OCI-LY7 (cell line): ENCODE results near the gene YBX1. TPM values are rescaled to one million over a fixed set of nuclear protein-coding genes. Genes with fewer than 3 reads are reported as not detected.
"Not testable (repeated sequence)": the region's sequence is repeated elsewhere in the genome, so short reads cannot be mapped to it uniquely, and the experiment has no call there.

Experiments
- BruUV-seq: library from RNA; stranded (reverse); fragments of 400-500 nt; replicated peaks from 2 replicates; lab custom pipeline; 2021; lab: Mats Ljungman, UMichigan
- CTCF ChIA-PET: fragments of 300-600 bp; sonication (Branson Sonifier 250); formaldehyde crosslinking; loops from one replicate; lab custom pipeline; 2022; ENCODE audit warnings: antibody characterized with exemption; ENCODE audit not compliant: unreplicated experiment; lab: Charles Lee
- POLR2A ChIA-PET: fragments of 300-600 bp; sonication (Branson Sonifier 250); formaldehyde crosslinking; loops from one replicate; lab custom pipeline; 2022; ENCODE audit warnings: antibody characterized with exemption; lab: Charles Lee
- DNase-seq: peaks from one replicate; pipeline ENCODE4 v3.0.0-alpha.2; 2015; ENCODE audit warnings: low spot score
- H2AFZ ChIP-seq: fragments of 200-600 bp; sonication (generic), shearing (Covaris generic); 2 replicates; pipeline ENCODE4 v1.6.1; 2014; ENCODE audit warnings: mild to moderate bottlenecking, antibody characterized with exemption, low read length, moderate library complexity
- H3K27ac ChIP-seq: fragments of 200-600 bp; sonication (generic); 2 replicates; pipeline ENCODE4 v1.5.1; 2014; ENCODE audit warnings: mixed run types, low read depth, mild to moderate bottlenecking, moderate library complexity, low read length, inconsistent platforms; ENCODE audit not compliant: poor library complexity, severe bottlenecking
- H3K36me3 ChIP-seq: fragments of 200-600 bp; sonication (generic); 2 replicates; pipeline ENCODE4 v1.6.1; 2014; ENCODE audit warnings: mild to moderate bottlenecking, antibody characterized with exemption, low read length, moderate library complexity, mixed read lengths; ENCODE audit not compliant: insufficient read depth
- H3K4me1 ChIP-seq: fragments of 200-600 bp; sonication (generic); 2 replicates; pipeline ENCODE4 v1.5.1; 2014; ENCODE audit warnings: mild to moderate bottlenecking, low read length; ENCODE audit not compliant: insufficient read depth, poor library complexity, severe bottlenecking
- H3K4me2 ChIP-seq: fragments of 200-600 bp; sonication (generic); 2 replicates; pipeline ENCODE4 v1.6.1; 2014; ENCODE audit warnings: mild to moderate bottlenecking, low read length
- H3K4me3 ChIP-seq: fragments of 200-600 bp; sonication (generic); 2 replicates; pipeline ENCODE4 v1.5.1; 2014; ENCODE audit warnings: mild to moderate bottlenecking, low read depth, low read length; ENCODE audit not compliant: poor library complexity, severe bottlenecking
- H3K79me2 ChIP-seq: fragments of 200-600 bp; sonication (generic); 2 replicates; pipeline ENCODE4 v1.6.1; 2016; ENCODE audit warnings: low read depth, mild to moderate bottlenecking, low read length, moderate library complexity, mixed read lengths; ENCODE audit not compliant: insufficient read depth
- H3K9me2 ChIP-seq: fragments of 200-600 bp; sonication (generic); 2 replicates; pipeline ENCODE4 v1.6.1; 2016; ENCODE audit warnings: mild to moderate bottlenecking, low read length, mixed read lengths; ENCODE audit not compliant: insufficient read depth
- H3K9me3 ChIP-seq: fragments of 200-600 bp; sonication (generic); 2 replicates; pipeline ENCODE4 v1.6.1; 2014; ENCODE audit warnings: mild to moderate bottlenecking, mixed run types, low read length, mixed read lengths
- H4K20me1 ChIP-seq: fragments of 200-600 bp; sonication (generic); 2 replicates; pipeline ENCODE4 v1.6.1; 2014; ENCODE audit warnings: mild to moderate bottlenecking, antibody characterized with exemption, low read length, moderate library complexity, mixed read lengths; ENCODE audit not compliant: insufficient read depth
- CTCF ChIP-seq: fragments of 200-600 bp; sonication (generic); conservative IDR thresholded peaks from 2 replicates; pipeline ENCODE4 v1.5.1; 2014; ENCODE audit warnings: mild to moderate bottlenecking, antibody characterized with exemption, low read length, moderate library complexity, mixed read lengths
- EZH2phosphoT487 ChIP-seq: fragments of 200-600 bp; sonication (generic); IDR thresholded peaks from 2 replicates; pipeline ENCODE4 v1.6.1; 2018; ENCODE audit warnings: low read depth, borderline replicate concordance, mild to moderate bottlenecking, mixed run types, antibody characterized with exemption, low read length, moderate library complexity, mixed read lengths
- intact Hi-C: fragments of 100-400 bp; cut with micrococcal nuclease; formaldehyde crosslinking; loops from one replicate; pipeline ENCODE4 v1.10.0; 2022; ENCODE audit not compliant: unreplicated experiment
- total RNA-seq, 2 experiments: library from RNA; depleted of rRNA in 1 of 2; stranded (reverse); fragments of >200 nt in 1 of 2; shearing (Covaris generic) in 1 of 2; gene quantifications; 2 replicates each; pipeline ENCODE4 v1.2.3, GENCODE V29; 2014 to 2022

The YBX1 gene
- total RNA-seq, 2 experiments from 2014 or later = 750 to 956 TPM

GRCh38 chr1:42750041-42750440, 67.8 kb downstream of the YBX1 start:
- no peak overlapping the region for H3K27ac ChIP-seq
- no peaks in the 10 kb centered on the region for H4K20me1 ChIP-seq
- H3K4me1 ChIP-seq = no peaks in the 10 kb centered on the region
- ChIA-PET POLR2A (no interaction called here), CTCF (no interaction called here)
- H3K79me2 ChIP-seq = no peaks in the 10 kb centered on the region
- H3K9me3 ChIP-seq = no peaks in the 10 kb centered on the region
- no peak for DNase-seq
- no peak overlapping the region for H3K4me2 ChIP-seq
- no peak overlapping the region for H2AFZ ChIP-seq
- H3K9me2 ChIP-seq = no peaks in the 10 kb centered on the region
- intact Hi-C loops = no loop called here
- TF ChIP-seq EZH2phosphoT487 (no peak), CTCF (no peak)
- no TSS peak for BruUV-seq
- H3K36me3 ChIP-seq = peaks cover 62% of the 10 kb centered on the region
- H3K4me3 ChIP-seq = no peak overlapping the region

GRCh38 chr1:42751511-42752070, 69.4 kb downstream of the YBX1 start:
- H3K4me2 ChIP-seq, H2AFZ ChIP-seq, BruUV-seq, H3K9me2 ChIP-seq, H3K79me2 ChIP-seq, DNase-seq, CTCF ChIA-PET, H3K9me3 ChIP-seq, intact Hi-C loops, H3K4me1 ChIP-seq, POLR2A ChIA-PET, H4K20me1 ChIP-seq, H3K27ac ChIP-seq, H3K4me3 ChIP-seq: not testable (repeated sequence)
- H3K36me3 ChIP-seq = peaks cover 66% of the 10 kb centered on the region

GRCh38 chr1:42752284-42752683, 70.1 kb downstream of the YBX1 start:
- ChIA-PET CTCF (interaction anchor here (0.5 kb wide), 1 partner anchor 424 kb away, joined by 3 read pairs; no protein-coding TSS in a partner anchor), POLR2A (interaction anchor here (0.6 kb wide), 1 partner anchor 83 kb away, joined by 3 read pairs; no protein-coding TSS in a partner anchor)
- H3K36me3 ChIP-seq = peaks cover 72% of the 10 kb centered on the region
- H3K4me1 ChIP-seq = no peaks in the 10 kb centered on the region
- H2AFZ ChIP-seq = no peak overlapping the region
- H3K79me2 ChIP-seq = no peaks in the 10 kb centered on the region
- no peak overlapping the region for H3K4me2 ChIP-seq
- TF ChIP-seq CTCF (no peak), EZH2phosphoT487 (no peak)
- no peaks in the 10 kb centered on the region for H3K9me2 ChIP-seq
- H3K9me3 ChIP-seq = no peaks in the 10 kb centered on the region
- H3K4me3 ChIP-seq = no peak overlapping the region
- DNase-seq = no peak
- H4K20me1 ChIP-seq = no peaks in the 10 kb centered on the region
- H3K27ac ChIP-seq = no peak overlapping the region
- intact Hi-C loops = no loop called here
- no TSS peak for BruUV-seq
